H9 (cell line): ENCODE data around the gene GRB2. TPM values are rescaled to one million over a fixed set of nuclear protein-coding genes. Genes with fewer than 3 reads are reported as not detected.

Source experiments
- DNase-seq: peaks from one replicate; pipeline ENCODE4 v3.0.0-alpha.2; 2017
- H2AFZ ChIP-seq: one replicate; pipeline ENCODE4 v1.6.1; 2013; ENCODE audit warnings: mild to moderate bottlenecking, low read length, control low read depth, moderate library complexity
- H2AK5ac ChIP-seq: 2 replicates; pipeline ENCODE4 v1.6.1; 2013; ENCODE audit warnings: low read length, control low read depth, mixed read lengths; ENCODE audit not compliant: insufficient read length
- H2BK120ac ChIP-seq: one replicate; pipeline ENCODE4 v1.6.1; 2013; ENCODE audit warnings: low read depth, mild to moderate bottlenecking, low read length, control low read depth, inconsistent platforms; ENCODE audit not compliant: poor library complexity, severe bottlenecking
- H2BK12ac ChIP-seq: 2 replicates; pipeline ENCODE4 v1.6.1; 2013; ENCODE audit warnings: low read length, control low read depth, mixed read lengths, low read depth; ENCODE audit not compliant: insufficient read length
- H2BK15ac ChIP-seq: 2 replicates; pipeline ENCODE4 v1.6.1; 2013; ENCODE audit warnings: low read depth, low read length, control low read depth
- H2BK20ac ChIP-seq: one replicate; pipeline ENCODE4 v1.6.1; 2013; ENCODE audit warnings: low read depth, mild to moderate bottlenecking, low read length, control low read depth, inconsistent platforms; ENCODE audit not compliant: poor library complexity, severe bottlenecking
- H2BK5ac ChIP-seq: 2 replicates; pipeline ENCODE4 v1.6.1; 2013; ENCODE audit warnings: low read length, control low read depth, mixed read lengths; ENCODE audit not compliant: insufficient read length
- H3K14ac ChIP-seq: 2 replicates; pipeline ENCODE4 v1.6.1; 2013; ENCODE audit warnings: low read length, control low read depth; ENCODE audit not compliant: insufficient read depth
- H3K18ac ChIP-seq: 2 replicates; pipeline ENCODE4 v1.6.1; 2013; ENCODE audit warnings: low read depth, mild to moderate bottlenecking, mixed read lengths, low read length, control low read depth; ENCODE audit not compliant: insufficient read length
- H3K23ac ChIP-seq: 2 replicates; pipeline ENCODE4 v1.6.1; 2013; ENCODE audit warnings: low read length, control low read depth, mixed read lengths, low read depth; ENCODE audit not compliant: insufficient read length
- H3K23me2 ChIP-seq: 2 replicates; pipeline ENCODE4 v1.6.1; 2013; ENCODE audit warnings: low read depth, mild to moderate bottlenecking, mixed read lengths, low read length, control low read depth; ENCODE audit not compliant: insufficient read length, poor library complexity, severe bottlenecking
- H3K27ac ChIP-seq: 2 replicates; pipeline ENCODE4 v1.5.1; 2013; ENCODE audit warnings: low read length, control low read depth, mixed read lengths, low read depth; ENCODE audit not compliant: insufficient read length
- H3K27me3 ChIP-seq: 2 replicates; pipeline ENCODE4 v1.6.1; 2013; ENCODE audit warnings: low read length, control low read depth, inconsistent platforms; ENCODE audit not compliant: insufficient read depth
- H3K4ac ChIP-seq: 2 replicates; pipeline ENCODE4 v1.6.1; 2013; ENCODE audit warnings: low read depth, mild to moderate bottlenecking, control low read depth, inconsistent platforms, low read length, moderate library complexity
- H3K4me1 ChIP-seq: 2 replicates; pipeline ENCODE4 v1.6.1; 2013; ENCODE audit warnings: low read length, control low read depth, inconsistent platforms; ENCODE audit not compliant: insufficient read depth
- H3K4me2 ChIP-seq: 2 replicates; pipeline ENCODE4 v1.6.1; 2013; ENCODE audit warnings: low read length, control low read depth, mixed read lengths; ENCODE audit not compliant: insufficient read length, insufficient read depth
- H3K56ac ChIP-seq: 2 replicates; pipeline ENCODE4 v1.6.1; 2013; ENCODE audit warnings: low read depth, mild to moderate bottlenecking, mixed read lengths, low read length, control low read depth; ENCODE audit not compliant: insufficient read length
- H3K79me1 ChIP-seq: 2 replicates; pipeline ENCODE4 v1.6.1; 2013; ENCODE audit warnings: low read depth, mild to moderate bottlenecking, moderate library complexity, low read length, control low read depth, inconsistent platforms; ENCODE audit not compliant: insufficient read depth, poor library complexity, severe bottlenecking
- H3K79me2 ChIP-seq: 2 replicates; pipeline ENCODE4 v1.6.1; 2013; ENCODE audit warnings: low read length, control low read depth, inconsistent platforms; ENCODE audit not compliant: insufficient read depth
- H3K9ac ChIP-seq: 2 replicates; pipeline ENCODE4 v1.6.1; 2013; ENCODE audit warnings: low read length, control low read depth, mixed read lengths; ENCODE audit not compliant: insufficient read length; ENCODE audit errors: extremely low read depth
- H3K9me3 ChIP-seq: one replicate; pipeline ENCODE4 v1.6.1; 2013; ENCODE audit warnings: low read depth, low read length, inconsistent platforms; ENCODE audit not compliant: control insufficient read depth
- H3T11ph ChIP-seq: one replicate; pipeline ENCODE4 v1.6.1; 2013; ENCODE audit warnings: mild to moderate bottlenecking, low read length, control low read depth, inconsistent platforms
- H4K20me1 ChIP-seq: one replicate; pipeline ENCODE4 v1.6.1; 2013; ENCODE audit not compliant: control insufficient read depth, insufficient read length, insufficient read depth
- H4K5ac ChIP-seq: 2 replicates; pipeline ENCODE4 v1.6.1; 2013; ENCODE audit warnings: low read depth, mild to moderate bottlenecking, mixed read lengths, low read length, control low read depth; ENCODE audit not compliant: insufficient read length
- H4K8ac ChIP-seq: replicated peaks from 2 replicates; pipeline ENCODE4 v1.6.1; 2013; ENCODE audit warnings: low read length, control low read depth, mixed read lengths, low read depth; ENCODE audit not compliant: insufficient read length
- H4K91ac ChIP-seq: 2 replicates; pipeline ENCODE4 v1.6.1; 2013; ENCODE audit warnings: low read depth, mild to moderate bottlenecking, moderate library complexity, mixed read lengths, low read length, control low read depth; ENCODE audit not compliant: insufficient read length
- H3K27ac Mint-ChIP-seq, 3 experiments: 2 replicates in 2 of 3; 3 replicates in 1 of 3; pipeline ENCODE4 v1.8.0; 2020 to 2021; ENCODE audit warnings: mixed read lengths in 3 of 3, mild to moderate bottlenecking in 1 of 3, moderate library complexity in 1 of 3
- H3K27me3 Mint-ChIP-seq: 2 replicates; pipeline ENCODE4 v1.8.0; 2021; ENCODE audit warnings: low read depth, mild to moderate bottlenecking, moderate library complexity, mixed read lengths
- H3K36me3 Mint-ChIP-seq, 3 experiments: 2 replicates in 2 of 3; 3 replicates in 1 of 3; pipeline ENCODE4 v1.8.0; 2020 to 2021; ENCODE audit warnings: low read depth in 3 of 3, mixed read lengths in 3 of 3; ENCODE audit not compliant: insufficient read depth in 1 of 3
- H3K4me1 Mint-ChIP-seq, 2 experiments: 2 replicates each; pipeline ENCODE4 v1.8.0; 2020; ENCODE audit warnings: mixed read lengths in 2 of 2
- H3K4me3 Mint-ChIP-seq, 2 experiments: 2 replicates in 1 of 2; 3 replicates in 1 of 2; pipeline ENCODE4 v1.8.0; 2020 to 2021; ENCODE audit warnings: mild to moderate bottlenecking in 2 of 2, mixed read lengths in 2 of 2, moderate library complexity in 1 of 2
- H3K9me3 Mint-ChIP-seq, 2 experiments: 2 replicates in 1 of 2; 3 replicates in 1 of 2; pipeline ENCODE4 v1.8.0; 2020; ENCODE audit warnings: mild to moderate bottlenecking in 2 of 2, mixed read lengths in 2 of 2, moderate library complexity in 1 of 2
- WGBS: extraction: QIAGEN DNeasy Blood & Tissue Kit; methylation state at CpG from one replicate; pipeline ENCODE4 v1.1.7; 2013; ENCODE audit warnings: missing lambda C conversion rate, low lambda C conversion rate, mixed read lengths; ENCODE audit not compliant: insufficient read length; ENCODE audit errors: extremely low coverage; 5-methylcytosine and 5-hydroxymethylcytosine counted together
- total RNA-seq: library from RNA; stranded (reverse); gene quantifications from 2 replicates; pipeline ENCODE4 v1.2.1, GENCODE V29; 2021
- TF ChIP-seq, protein P1 (sequence below): fragments of 200-600 bp; sonication (generic); conservative IDR thresholded peaks from 3 replicates; pipeline ENCODE4 v1.8.0; 2021; ENCODE audit warnings: antibody characterized with exemption, mild to moderate bottlenecking

Gene GRB2
- total RNA-seq, 1 experiment from 2014 or later = 91.7 TPM

DNA sequence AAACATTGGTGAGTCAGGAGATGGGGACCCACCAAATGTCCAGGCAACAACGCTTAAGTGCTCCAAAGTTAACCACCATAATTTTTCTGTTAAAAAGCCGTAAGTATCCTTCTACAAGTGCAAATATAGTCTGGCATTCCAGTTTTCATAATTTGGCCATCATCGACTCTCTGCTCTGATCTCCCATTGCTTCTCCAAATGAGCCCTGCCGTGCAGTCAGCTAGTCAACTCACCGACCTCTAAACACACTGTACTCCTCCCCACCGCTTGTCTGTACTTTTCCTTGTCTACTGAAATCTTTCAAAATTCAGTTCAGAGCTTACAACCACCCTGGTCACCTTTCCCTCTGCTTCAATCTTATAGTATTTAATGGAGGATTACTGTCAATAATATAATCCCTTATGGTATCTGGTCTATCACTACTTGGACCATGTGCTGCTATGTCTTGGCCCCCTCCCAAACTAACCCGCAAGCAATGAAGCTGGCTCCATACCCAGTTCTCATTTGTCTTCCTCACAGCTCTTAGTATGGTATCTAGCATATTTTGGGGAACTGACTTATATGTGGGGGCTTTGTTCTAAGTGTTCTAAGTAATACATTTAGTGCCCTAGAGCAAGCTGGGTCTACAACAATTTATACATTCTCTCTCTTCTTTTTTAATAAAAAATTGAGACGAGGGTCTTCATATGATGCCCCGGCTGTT is 63.5 kb downstream of the GRB2 start:
- no peak overlapping the region for H3K9ac ChIP-seq
- no peak overlapping the region for H2AK5ac ChIP-seq
- no peak overlapping the region for H2BK120ac ChIP-seq
- Mint-ChIP-seq H3K4me1 (peaks cover 52 to 63% of the 10 kb centered on the region in 2 experiments), H3K27me3 (no peaks in the 10 kb centered on the region), H3K4me3 (no peak overlapping the region), H3K9me3 (no peaks in the 10 kb centered on the region), H3K27ac (peak overlapping the region; percentile 7 to 76 (median 54); a peak in 6 of 7 replicates), H3K36me3 (peaks cover 0 to 2% (median 0%) of the 10 kb centered on the region in 3 experiments; a peak in 1 of 7 replicates)
- no peak overlapping the region for H3K14ac ChIP-seq
- DNase-seq = no peak
- H3K56ac ChIP-seq = no peak overlapping the region
- H3K4me1 ChIP-seq = peaks cover 21% of the 10 kb centered on the region
- no peak overlapping the region for H3K23ac ChIP-seq
- no peak overlapping the region for H3T11ph ChIP-seq
- no peaks in the 10 kb centered on the region for H3K9me3 ChIP-seq
- no peak overlapping the region for H2BK12ac ChIP-seq
- H3K18ac ChIP-seq = no peak overlapping the region
- no peak overlapping the region for H3K4ac ChIP-seq
- no peak overlapping the region for H2BK20ac ChIP-seq
- peaks cover 6% of the 10 kb centered on the region for H3K23me2 ChIP-seq
- H2BK15ac ChIP-seq = no peak overlapping the region
- H4K91ac ChIP-seq = no peak overlapping the region
- H4K5ac ChIP-seq = no peak overlapping the region
- H3K79me2 ChIP-seq = peaks cover 5% of the 10 kb centered on the region; the same call in 1 of the 2 replicates
- no peak overlapping the region for H3K4me2 ChIP-seq
- H3K27ac ChIP-seq = no peak overlapping the region
- H2AFZ ChIP-seq = no peak overlapping the region
- no peak overlapping the region for H2BK5ac ChIP-seq
- TF ChIP-seq, protein P1, sequence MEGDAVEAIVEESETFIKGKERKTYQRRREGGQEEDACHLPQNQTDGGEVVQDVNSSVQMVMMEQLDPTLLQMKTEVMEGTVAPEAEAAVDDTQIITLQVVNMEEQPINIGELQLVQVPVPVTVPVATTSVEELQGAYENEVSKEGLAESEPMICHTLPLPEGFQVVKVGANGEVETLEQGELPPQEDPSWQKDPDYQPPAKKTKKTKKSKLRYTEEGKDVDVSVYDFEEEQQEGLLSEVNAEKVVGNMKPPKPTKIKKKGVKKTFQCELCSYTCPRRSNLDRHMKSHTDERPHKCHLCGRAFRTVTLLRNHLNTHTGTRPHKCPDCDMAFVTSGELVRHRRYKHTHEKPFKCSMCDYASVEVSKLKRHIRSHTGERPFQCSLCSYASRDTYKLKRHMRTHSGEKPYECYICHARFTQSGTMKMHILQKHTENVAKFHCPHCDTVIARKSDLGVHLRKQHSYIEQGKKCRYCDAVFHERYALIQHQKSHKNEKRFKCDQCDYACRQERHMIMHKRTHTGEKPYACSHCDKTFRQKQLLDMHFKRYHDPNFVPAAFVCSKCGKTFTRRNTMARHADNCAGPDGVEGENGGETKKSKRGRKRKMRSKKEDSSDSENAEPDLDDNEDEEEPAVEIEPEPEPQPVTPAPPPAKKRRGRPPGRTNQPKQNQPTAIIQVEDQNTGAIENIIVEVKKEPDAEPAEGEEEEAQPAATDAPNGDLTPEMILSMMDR = no peak
- no peaks in the 10 kb centered on the region for H3K79me1 ChIP-seq
- no peaks in the 10 kb centered on the region for H3K27me3 ChIP-seq
- no peak overlapping the region for H4K8ac ChIP-seq
- no CpG with 5 or more reads among the region's 9 CpGs for WGBS
- H4K20me1 ChIP-seq = no peaks in the 10 kb centered on the region
